ENCODE measurements around the gene RPRD1B.

DNA sequence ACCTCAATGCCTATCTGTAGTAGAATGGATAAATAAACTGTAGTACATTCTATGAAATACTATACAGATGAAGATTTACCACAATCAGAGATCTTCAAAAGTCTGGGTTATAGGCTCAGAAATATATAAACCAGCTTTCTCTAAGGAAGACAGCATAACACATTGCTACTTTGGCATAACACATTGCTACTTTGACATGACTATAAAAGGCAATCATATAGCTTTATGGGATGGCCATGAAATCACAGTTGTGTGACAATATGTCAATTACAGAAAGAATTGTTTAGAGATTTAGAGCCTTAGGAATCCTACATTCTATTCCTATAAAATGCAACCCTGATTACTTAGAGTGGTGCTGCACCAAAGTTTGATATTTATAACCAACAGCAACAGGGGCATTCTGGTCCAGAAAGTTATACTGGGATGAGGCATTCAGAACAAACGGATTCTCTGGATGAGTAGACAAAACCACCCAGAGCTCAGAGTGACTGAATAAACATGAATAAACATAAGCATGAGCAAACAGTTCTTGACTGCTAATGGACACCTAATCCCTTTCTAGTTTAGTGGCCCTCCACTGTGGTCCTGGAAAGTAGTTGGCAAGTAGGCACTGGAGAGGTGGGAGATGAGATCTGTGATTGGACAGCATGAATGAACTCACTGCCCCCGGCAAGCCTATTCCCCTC lies 12.3 kb upstream of the RPRD1B start:
- TF ChIP-seq, protein P1, sequence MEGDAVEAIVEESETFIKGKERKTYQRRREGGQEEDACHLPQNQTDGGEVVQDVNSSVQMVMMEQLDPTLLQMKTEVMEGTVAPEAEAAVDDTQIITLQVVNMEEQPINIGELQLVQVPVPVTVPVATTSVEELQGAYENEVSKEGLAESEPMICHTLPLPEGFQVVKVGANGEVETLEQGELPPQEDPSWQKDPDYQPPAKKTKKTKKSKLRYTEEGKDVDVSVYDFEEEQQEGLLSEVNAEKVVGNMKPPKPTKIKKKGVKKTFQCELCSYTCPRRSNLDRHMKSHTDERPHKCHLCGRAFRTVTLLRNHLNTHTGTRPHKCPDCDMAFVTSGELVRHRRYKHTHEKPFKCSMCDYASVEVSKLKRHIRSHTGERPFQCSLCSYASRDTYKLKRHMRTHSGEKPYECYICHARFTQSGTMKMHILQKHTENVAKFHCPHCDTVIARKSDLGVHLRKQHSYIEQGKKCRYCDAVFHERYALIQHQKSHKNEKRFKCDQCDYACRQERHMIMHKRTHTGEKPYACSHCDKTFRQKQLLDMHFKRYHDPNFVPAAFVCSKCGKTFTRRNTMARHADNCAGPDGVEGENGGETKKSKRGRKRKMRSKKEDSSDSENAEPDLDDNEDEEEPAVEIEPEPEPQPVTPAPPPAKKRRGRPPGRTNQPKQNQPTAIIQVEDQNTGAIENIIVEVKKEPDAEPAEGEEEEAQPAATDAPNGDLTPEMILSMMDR (IDR thresholded peaks at IDR 0.05) = no peak
- TF ChIP-seq POLR2A (IDR thresholded peaks at IDR 0.05) = no peak
